HAP-1 (cell line): Measurements from ENCODE around the gene PGAM2.

ENCODE experiments used
- DNase-seq, 2 experiments: peaks; one replicate each; pipeline ENCODE4 v3.0.0-alpha.2; 2016 to 2020; ENCODE audit warnings: low spot score in 2 of 2
- H3K27me3 ChIP-seq: fragments of 250-450 bp; sonication (Bioruptor Pico); 2 replicates; pipeline ENCODE4 v1.5.1; 2020; ENCODE audit warnings: low read depth, mild to moderate bottlenecking, moderate library complexity
- H3K36me3 ChIP-seq: fragments of 250-450 bp; sonication (Bioruptor Pico); replicated peaks from 2 replicates; pipeline ENCODE4 v1.5.1; 2020; ENCODE audit warnings: mild to moderate bottlenecking
- H3K4me1 ChIP-seq: fragments of 250-450 bp; sonication (Bioruptor Pico); 2 replicates; pipeline ENCODE4 v1.5.1; 2020; ENCODE audit warnings: mild to moderate bottlenecking
- H3K4me3 ChIP-seq: fragments of 250-450 bp; sonication (Bioruptor Pico); 2 replicates; pipeline ENCODE4 v1.5.1; 2020; ENCODE audit warnings: mild to moderate bottlenecking, moderate library complexity
- H3K9me3 ChIP-seq: fragments of 250-450 bp; sonication (Bioruptor Pico); 2 replicates; pipeline ENCODE4 v1.5.1; 2020; ENCODE audit warnings: mild to moderate bottlenecking, moderate library complexity
- in situ Hi-C: fragments of 300-500 bp; cut with MboI; formaldehyde crosslinking; loops from 3 replicates; pipeline ENCODE4 v1.14.3; 2020; ENCODE audit warnings: low sequenced_read_pairs, inconsistent platforms, mixed read lengths

PGAM2 gene

GRCh38 chr7:44107116-44107960 lies 42.0 kb upstream of the PGAM2 start:
- DNase-seq: no peak
- no peaks in the 10 kb centered on the region for H3K4me1 ChIP-seq
- in situ Hi-C loops: no loop called here
- no peaks in the 10 kb centered on the region for H3K27me3 ChIP-seq
- H3K4me3 ChIP-seq: no peak overlapping the region
- no peaks in the 10 kb centered on the region for H3K9me3 ChIP-seq
- H3K36me3 ChIP-seq: no peaks in the 10 kb centered on the region

GRCh38 chr7:44106311-44107065 lies 41.1 kb upstream of the PGAM2 start:
- Histone ChIP-seq H3K4me3 (no peak overlapping the region), H3K36me3 (no peaks in the 10 kb centered on the region), H3K9me3 (no peaks in the 10 kb centered on the region), H3K4me1 (no peaks in the 10 kb centered on the region), H3K27me3 (no peaks in the 10 kb centered on the region)
- in situ Hi-C loops: no loop called here
- no peak for DNase-seq

GRCh38 chr7:44105832-44106231 lies 40.5 kb upstream of the PGAM2 start:
- H3K4me1 ChIP-seq: no peaks in the 10 kb centered on the region
- DNase-seq: no peak
- no peak overlapping the region for H3K4me3 ChIP-seq
- in situ Hi-C loops: no loop called here
- no peaks in the 10 kb centered on the region for H3K27me3 ChIP-seq
- no peaks in the 10 kb centered on the region for H3K9me3 ChIP-seq
- no peaks in the 10 kb centered on the region for H3K36me3 ChIP-seq

GRCh38 chr7:44104860-44105771 lies 39.7 kb upstream of the PGAM2 start:
- in situ Hi-C loops: no loop called here
- no peaks in the 10 kb centered on the region for H3K9me3 ChIP-seq
- no peak for DNase-seq
- no peaks in the 10 kb centered on the region for H3K36me3 ChIP-seq
- no peak overlapping the region for H3K4me3 ChIP-seq
- no peaks in the 10 kb centered on the region for H3K4me1 ChIP-seq
- no peaks in the 10 kb centered on the region for H3K27me3 ChIP-seq

GRCh38 chr7:44103923-44104859 lies 38.8 kb upstream of the PGAM2 start, which contains the start of gene AEBP1:
Gene AEBP1 (plus strand): TSS chr7:44104345. CDS start chr7:44104666, 321 bp downstream.
- no peak within 1 kb of the TSS for H3K4me3 ChIP-seq
- H3K27me3 ChIP-seq: no peaks in the 10 kb centered on the region
- in situ Hi-C loops: no loop called here
- H3K4me1 ChIP-seq: no peaks in the 10 kb centered on the region
- no peaks in the 10 kb centered on the region for H3K9me3 ChIP-seq
- H3K36me3 ChIP-seq: no peaks in the 10 kb centered on the region
- DNase-seq: no peak

- Histone ChIP-seq H3K36me3 (no peaks in the 10 kb centered on the region), H3K4me3 (no peak overlapping the region), H3K4me1 (no peaks in the 10 kb centered on the region), H3K9me3 (no peaks in the 10 kb centered on the region), H3K27me3 (no peaks in the 10 kb centered on the region)
- in situ Hi-C loops: no loop called here
- no peak for DNase-seq
Observed at GRCh38 chr7:44103566-44103922, 38.2 kb upstream of the PGAM2 start.

- H3K27me3 ChIP-seq: no peaks in the 10 kb centered on the region
- no peaks in the 10 kb centered on the region for H3K36me3 ChIP-seq
- no peaks in the 10 kb centered on the region for H3K9me3 ChIP-seq
- no peak overlapping the region for H3K4me3 ChIP-seq
- H3K4me1 ChIP-seq: no peaks in the 10 kb centered on the region
- in situ Hi-C loops: no loop called here
- no peak for DNase-seq
Observed at GRCh38 chr7:44102846-44103565, 37.6 kb upstream of the PGAM2 start.

- DNase-seq: no peak
- Histone ChIP-seq H3K4me1 (no peaks in the 10 kb centered on the region), H3K36me3 (no peaks in the 10 kb centered on the region)
Observed at GRCh38 chr7:44101966-44102845, 36.8 kb upstream of the PGAM2 start.

GRCh38 chr7:44101303-44101965 lies 36.1 kb upstream of the PGAM2 start:
- H3K4me3 ChIP-seq: no peak overlapping the region
- H3K9me3 ChIP-seq: no peaks in the 10 kb centered on the region
- H3K4me1 ChIP-seq: no peaks in the 10 kb centered on the region
- no peak for DNase-seq
- no peaks in the 10 kb centered on the region for H3K27me3 ChIP-seq
- no peaks in the 10 kb centered on the region for H3K36me3 ChIP-seq
- in situ Hi-C loops: no loop called here

More at GRCh38 chr7:44101966-44102845, 36.8 kb upstream of the PGAM2 start:
- in situ Hi-C loops: no loop called here
- Histone ChIP-seq H3K27me3 (no peaks in the 10 kb centered on the region), H3K9me3 (no peaks in the 10 kb centered on the region), H3K4me3 (no peak overlapping the region)

GRCh38 chr7:44100458-44101302 lies 35.3 kb upstream of the PGAM2 start:
- H3K27me3 ChIP-seq: no peaks in the 10 kb centered on the region
- no peaks in the 10 kb centered on the region for H3K9me3 ChIP-seq
- H3K36me3 ChIP-seq: no peaks in the 10 kb centered on the region
- DNase-seq: no peak
- H3K4me1 ChIP-seq: no peaks in the 10 kb centered on the region
- in situ Hi-C loops: no loop called here
- H3K4me3 ChIP-seq: no peak overlapping the region

GRCh38 chr7:44099669-44100068 lies 34.3 kb upstream of the PGAM2 start:
- in situ Hi-C loops: no loop called here
- H3K4me1 ChIP-seq: no peaks in the 10 kb centered on the region
- H3K27me3 ChIP-seq: no peaks in the 10 kb centered on the region

More at GRCh38 chr7:44099669-44100068, 34.3 kb upstream of the PGAM2 start:
- no peak overlapping the region for H3K4me3 ChIP-seq
- no peaks in the 10 kb centered on the region for H3K36me3 ChIP-seq
- no peak for DNase-seq
- no peaks in the 10 kb centered on the region for H3K9me3 ChIP-seq
